ENCODE measurements around the gene HDDC3. TPM values are rescaled to one million over a fixed set of nuclear protein-coding genes. Genes with fewer than 3 reads are reported as not detected.

HDDC3 gene
- total RNA-seq, 1 experiment from 2014 or later = 13.3 TPM

GRCh38 chr15:90966262-90966661, 33.9 kb upstream of the HDDC3 start:
- Mint-ChIP-seq H3K4me1 (no peaks in the 10 kb centered on the region), H3K36me3 (ENCODE audit: insufficient read depth in 1 of 3, low read depth in 3 of 3) (peaks cover 36 to 90% (median 87%) of the 10 kb centered on the region in 3 experiments), H3K27me3 (ENCODE audit: low read depth) (no peaks in the 10 kb centered on the region), H3K4me3 (no peak overlapping the region), H3K9me3 (no peaks in the 10 kb centered on the region), H3K27ac (peak overlapping the region in 2 of 3 experiments; percentile 17 to 59; a peak in 2 of 7 replicates)
- Histone ChIP-seq H3K79me2 (ENCODE audit: insufficient read depth, low read length) (no peaks in the 10 kb centered on the region), H4K5ac (ENCODE audit: insufficient read length, low read depth, low read length) (no peak overlapping the region), H2BK12ac (ENCODE audit: insufficient read length, low read depth, low read length) (no peak overlapping the region), H3K4me2 (ENCODE audit: insufficient read depth, insufficient read length, low read length) (no peak overlapping the region), H3K27ac (ENCODE audit: insufficient read length, low read depth, low read length) (no peak overlapping the region), H2BK15ac (ENCODE audit: low read depth, low read length) (no peak overlapping the region), H3K23ac (ENCODE audit: insufficient read length, low read depth, low read length) (no peak overlapping the region), H4K20me1 (ENCODE audit: control insufficient read depth, insufficient read depth, insufficient read length) (no peaks in the 10 kb centered on the region), H3K27me3 (ENCODE audit: insufficient read depth, low read length) (no peaks in the 10 kb centered on the region), H3K14ac (ENCODE audit: insufficient read depth, low read length) (no peak overlapping the region), H3K4me1 (ENCODE audit: insufficient read depth, low read length) (no peaks in the 10 kb centered on the region), H2BK120ac (ENCODE audit: low read depth, low read length, poor library complexity, severe bottlenecking) (no peak overlapping the region), H2AFZ (ENCODE audit: low read length) (no peak overlapping the region), H3K9ac (ENCODE audit: extremely low read depth, insufficient read length, low read length) (no peak overlapping the region), H3K79me1 (ENCODE audit: insufficient read depth, low read depth, low read length, poor library complexity, severe bottlenecking) (no peaks in the 10 kb centered on the region), H2BK5ac (ENCODE audit: insufficient read length, low read length) (no peak overlapping the region), H3K56ac (ENCODE audit: insufficient read length, low read depth, low read length) (no peak overlapping the region), H4K8ac (replicated peaks; ENCODE audit: insufficient read length, low read depth, low read length) (no peak overlapping the region), H2BK20ac (ENCODE audit: low read depth, low read length, poor library complexity, severe bottlenecking) (no peak overlapping the region), H2AK5ac (ENCODE audit: insufficient read length, low read length) (no peak overlapping the region), H4K91ac (ENCODE audit: insufficient read length, low read depth, low read length) (no peak overlapping the region), H3K18ac (ENCODE audit: insufficient read length, low read depth, low read length) (no peak overlapping the region), H3K4ac (ENCODE audit: low read depth, low read length) (no peak overlapping the region), H3K23me2 (ENCODE audit: insufficient read length, low read depth, low read length, poor library complexity, severe bottlenecking) (no peaks in the 10 kb centered on the region), H3T11ph (ENCODE audit: low read length) (no peak overlapping the region), H3K9me3 (ENCODE audit: control insufficient read depth, low read depth, low read length) (no peaks in the 10 kb centered on the region)
- no peak for TF ChIP-seq CTCF (conservative IDR thresholded peaks at IDR 0.05)
- WGBS (ENCODE audit: extremely low coverage, insufficient read length, low lambda C conversion rate) = no CpG with 5 or more reads among the region's 9 CpGs
- no peak for DNase-seq
